ENCODE data around the gene PLEKHG1.

The PLEKHG1 gene

GRCh38 chr6:150625927-150626326 is 26.2 kb downstream of the PLEKHG1 start:
- Histone ChIP-seq H3K4me3 (ENCODE audit: insufficient read depth, low read length, poor library complexity, severe bottlenecking) (no peak overlapping the region), H3K36me3 (ENCODE audit: low read length) (no peaks in the 10 kb centered on the region), H3K9ac (ENCODE audit: low read length) (no peak overlapping the region), H3F3A (ENCODE audit: insufficient read depth) (peaks cover 18% of the 10 kb centered on the region), H3K4me2 (ENCODE audit: low read depth, low read length, poor library complexity, severe bottlenecking) (no peak overlapping the region), H3K27ac (ENCODE audit: low read depth, low read length) (no peak overlapping the region), H3K9me3 (ENCODE audit: insufficient read depth, low read length) (no peaks in the 10 kb centered on the region), H3K27me3 (ENCODE audit: low read length) (no peaks in the 10 kb centered on the region), H3K79me2 (ENCODE audit: insufficient read depth, low read length) (no peaks in the 10 kb centered on the region), H3K9me2 (replicated peaks; ENCODE audit: insufficient read depth, low read length) (no peaks in the 10 kb centered on the region), H2AFZ (ENCODE audit: low read depth, low read length, severe bottlenecking) (no peak overlapping the region), H4K20me1 (ENCODE audit: low read depth, low read length) (no peaks in the 10 kb centered on the region)
- TF ChIP-seq CTCF (IDR thresholded peaks at IDR 0.05; ENCODE audit: insufficient read depth, low read length, poor library complexity, severe bottlenecking): no peak
- TF ChIP-seq EZH2phosphoT487 (conservative IDR thresholded peaks at IDR 0.05; ENCODE audit: low read length): no peak

DNA sequence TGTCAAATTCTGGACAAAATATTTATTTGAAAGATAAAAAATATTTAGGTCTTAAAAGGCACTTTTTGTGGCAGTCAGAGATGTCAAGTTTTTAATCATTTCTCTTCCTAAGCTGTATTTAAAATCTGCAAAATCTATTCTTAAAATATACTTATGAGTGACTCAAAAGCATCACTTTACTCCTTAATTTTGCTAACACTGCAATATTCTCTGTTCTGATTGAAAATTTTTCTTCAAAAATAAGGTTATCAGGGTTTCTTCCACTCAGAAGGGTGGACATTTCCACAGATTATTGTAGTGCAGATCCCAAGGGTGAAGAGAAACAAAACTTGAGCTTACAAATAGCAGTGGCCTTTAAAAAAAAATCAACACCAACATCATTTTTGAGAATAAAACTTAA is 27.5 kb downstream of the PLEKHG1 start:
- H3F3A ChIP-seq (ENCODE audit: insufficient read depth): peaks cover 27% of the 10 kb centered on the region
- H3K36me3 ChIP-seq (ENCODE audit: low read length): no peaks in the 10 kb centered on the region
- H3K4me2 ChIP-seq (ENCODE audit: low read depth, low read length, poor library complexity, severe bottlenecking): peak overlapping the region; percentile 22
- H3K4me3 ChIP-seq (ENCODE audit: insufficient read depth, low read length, poor library complexity, severe bottlenecking): no peak overlapping the region
- H4K20me1 ChIP-seq (ENCODE audit: low read depth, low read length): no peaks in the 10 kb centered on the region
- H3K27ac ChIP-seq (ENCODE audit: low read depth, low read length): no peak overlapping the region
- H3K9me3 ChIP-seq (ENCODE audit: insufficient read depth, low read length): no peaks in the 10 kb centered on the region
- TF ChIP-seq CTCF (IDR thresholded peaks at IDR 0.05; ENCODE audit: insufficient read depth, low read length, poor library complexity, severe bottlenecking) (no peak), EZH2phosphoT487 (conservative IDR thresholded peaks at IDR 0.05; ENCODE audit: low read length) (no peak)
- H3K79me2 ChIP-seq (ENCODE audit: insufficient read depth, low read length): no peaks in the 10 kb centered on the region
- H3K9ac ChIP-seq (ENCODE audit: low read length): no peak overlapping the region
- H2AFZ ChIP-seq (ENCODE audit: low read depth, low read length, severe bottlenecking): no peak overlapping the region
- H3K27me3 ChIP-seq (ENCODE audit: low read length): no peaks in the 10 kb centered on the region
- H3K9me2 ChIP-seq (replicated peaks; ENCODE audit: insufficient read depth, low read length): no peaks in the 10 kb centered on the region

- no peaks in the 10 kb centered on the region for H4K20me1 ChIP-seq (ENCODE audit: low read depth, low read length)
- H3K9me2 ChIP-seq (replicated peaks; ENCODE audit: insufficient read depth, low read length): no peaks in the 10 kb centered on the region
- H3K4me3 ChIP-seq (ENCODE audit: insufficient read depth, low read length, poor library complexity, severe bottlenecking): no peak overlapping the region
- H3K79me2 ChIP-seq (ENCODE audit: insufficient read depth, low read length): no peaks in the 10 kb centered on the region
- H3K9ac ChIP-seq (ENCODE audit: low read length): no peak overlapping the region
- H3K9me3 ChIP-seq (ENCODE audit: insufficient read depth, low read length): no peaks in the 10 kb centered on the region
- no peaks in the 10 kb centered on the region for H3K27me3 ChIP-seq (ENCODE audit: low read length)
- H3K4me2 ChIP-seq (ENCODE audit: low read depth, low read length, poor library complexity, severe bottlenecking): peak overlapping the region; percentile 22
- H2AFZ ChIP-seq (ENCODE audit: low read depth, low read length, severe bottlenecking): no peak overlapping the region
- TF ChIP-seq EZH2phosphoT487 (conservative IDR thresholded peaks at IDR 0.05; ENCODE audit: low read length) (no peak), CTCF (IDR thresholded peaks at IDR 0.05; ENCODE audit: insufficient read depth, low read length, poor library complexity, severe bottlenecking) (no peak)
- no peak overlapping the region for H3K27ac ChIP-seq (ENCODE audit: low read depth, low read length)
- H3K36me3 ChIP-seq (ENCODE audit: low read length): no peaks in the 10 kb centered on the region
- H3F3A ChIP-seq (ENCODE audit: insufficient read depth): peaks cover 32% of the 10 kb centered on the region
Measured at GRCh38 chr6:150627585-150628025, 27.9 kb downstream of the PLEKHG1 start.
